ENCODE measurements around the gene CAMSAP3.

The CAMSAP3 gene, protein sequence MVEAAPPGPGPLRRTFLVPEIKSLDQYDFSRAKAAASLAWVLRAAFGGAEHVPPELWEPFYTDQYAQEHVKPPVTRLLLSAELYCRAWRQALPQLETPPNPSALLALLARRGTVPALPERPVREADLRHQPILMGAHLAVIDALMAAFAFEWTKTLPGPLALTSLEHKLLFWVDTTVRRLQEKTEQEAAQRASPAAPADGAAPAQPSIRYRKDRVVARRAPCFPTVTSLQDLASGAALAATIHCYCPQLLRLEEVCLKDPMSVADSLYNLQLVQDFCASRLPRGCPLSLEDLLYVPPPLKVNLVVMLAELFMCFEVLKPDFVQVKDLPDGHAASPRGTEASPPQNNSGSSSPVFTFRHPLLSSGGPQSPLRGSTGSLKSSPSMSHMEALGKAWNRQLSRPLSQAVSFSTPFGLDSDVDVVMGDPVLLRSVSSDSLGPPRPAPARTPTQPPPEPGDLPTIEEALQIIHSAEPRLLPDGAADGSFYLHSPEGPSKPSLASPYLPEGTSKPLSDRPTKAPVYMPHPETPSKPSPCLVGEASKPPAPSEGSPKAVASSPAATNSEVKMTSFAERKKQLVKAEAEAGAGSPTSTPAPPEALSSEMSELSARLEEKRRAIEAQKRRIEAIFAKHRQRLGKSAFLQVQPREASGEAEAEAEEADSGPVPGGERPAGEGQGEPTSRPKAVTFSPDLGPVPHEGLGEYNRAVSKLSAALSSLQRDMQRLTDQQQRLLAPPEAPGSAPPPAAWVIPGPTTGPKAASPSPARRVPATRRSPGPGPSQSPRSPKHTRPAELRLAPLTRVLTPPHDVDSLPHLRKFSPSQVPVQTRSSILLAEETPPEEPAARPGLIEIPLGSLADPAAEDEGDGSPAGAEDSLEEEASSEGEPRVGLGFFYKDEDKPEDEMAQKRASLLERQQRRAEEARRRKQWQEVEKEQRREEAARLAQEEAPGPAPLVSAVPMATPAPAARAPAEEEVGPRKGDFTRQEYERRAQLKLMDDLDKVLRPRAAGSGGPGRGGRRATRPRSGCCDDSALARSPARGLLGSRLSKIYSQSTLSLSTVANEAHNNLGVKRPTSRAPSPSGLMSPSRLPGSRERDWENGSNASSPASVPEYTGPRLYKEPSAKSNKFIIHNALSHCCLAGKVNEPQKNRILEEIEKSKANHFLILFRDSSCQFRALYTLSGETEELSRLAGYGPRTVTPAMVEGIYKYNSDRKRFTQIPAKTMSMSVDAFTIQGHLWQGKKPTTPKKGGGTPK

DNA sequence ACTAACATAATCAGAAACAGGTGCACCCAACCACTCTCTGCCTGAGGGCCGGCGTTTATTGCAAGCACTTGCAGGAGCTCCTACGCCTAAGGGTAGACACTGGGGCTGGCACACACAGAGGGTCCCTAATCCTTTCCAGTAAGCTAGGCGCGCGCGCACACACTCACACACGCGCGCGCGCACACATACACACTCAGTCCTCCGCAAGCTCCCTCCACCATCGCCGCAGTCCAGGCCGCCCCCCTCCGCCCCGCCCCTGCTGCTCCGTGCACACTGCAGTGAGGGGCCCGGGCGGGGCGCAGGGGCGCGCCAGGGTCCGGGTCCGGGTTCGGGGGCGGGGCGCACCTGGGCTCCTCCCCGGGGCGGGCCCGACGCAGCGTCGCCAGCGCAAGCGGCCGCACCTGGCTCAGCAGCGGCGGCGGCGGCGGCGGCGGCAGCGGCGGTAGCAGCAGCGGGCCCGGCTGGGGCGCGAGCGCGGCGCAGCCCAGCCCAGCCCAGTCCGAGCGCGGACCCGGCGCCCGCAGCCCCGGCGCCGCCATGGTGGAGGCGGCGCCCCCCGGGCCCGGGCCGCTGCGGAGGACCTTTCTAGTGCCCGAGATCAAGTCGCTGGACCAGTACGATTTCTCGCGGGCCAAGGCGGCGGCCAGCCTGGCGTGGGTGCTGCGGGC is at the start of gene CAMSAP3:
Gene CAMSAP3, plus strand, starts transcription at position 398 of the 668 bp plus-strand sequence. Its CDS starts 140 bp downstream, at position 538.
- peak; percentile 24 for DNase-seq (ENCODE audit: low spot score)

DNA sequence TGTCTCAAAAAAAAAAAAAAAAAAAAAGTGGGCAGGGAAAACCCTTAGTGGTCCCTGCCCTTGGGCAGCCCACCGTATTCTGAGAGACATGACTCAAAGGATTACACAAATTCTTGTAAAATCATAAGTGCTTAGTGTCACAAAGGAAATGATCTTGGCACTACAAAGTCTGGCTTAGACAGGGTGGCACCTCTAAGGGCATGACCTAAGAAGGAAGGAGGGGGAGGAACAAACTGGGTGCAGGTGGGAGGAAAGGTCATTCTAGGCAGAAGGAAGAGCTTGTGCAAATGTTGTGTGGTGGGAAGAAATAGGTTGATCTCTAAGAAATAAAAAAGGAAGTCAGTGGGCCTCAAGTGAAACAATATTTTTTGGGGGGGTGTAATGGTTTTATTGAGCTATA is 49.8 kb upstream of the CAMSAP3 start:
- DNase-seq (ENCODE audit: low spot score) = no peak

DNA sequence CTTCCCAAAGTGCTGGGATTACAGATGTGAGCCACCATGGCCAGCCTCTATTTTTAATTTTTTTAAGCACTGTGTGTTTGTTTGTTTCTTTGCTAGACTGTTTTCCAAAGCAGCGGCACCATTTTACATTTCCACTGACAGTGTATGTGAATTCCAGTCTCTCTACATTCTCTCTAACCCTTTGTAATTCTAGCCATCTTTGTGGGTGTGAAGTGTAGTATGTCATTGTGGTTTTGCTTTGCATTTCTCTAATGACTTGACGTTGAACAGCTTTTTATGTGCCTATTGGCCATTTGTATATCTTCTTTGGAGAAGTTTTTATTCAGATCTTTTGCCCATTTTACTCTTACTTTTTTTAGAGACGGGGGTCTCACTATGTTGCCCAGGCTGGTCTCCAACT is 48.5 kb upstream of the CAMSAP3 start:
- DNase-seq (ENCODE audit: low spot score) = peak; percentile 15

DNA sequence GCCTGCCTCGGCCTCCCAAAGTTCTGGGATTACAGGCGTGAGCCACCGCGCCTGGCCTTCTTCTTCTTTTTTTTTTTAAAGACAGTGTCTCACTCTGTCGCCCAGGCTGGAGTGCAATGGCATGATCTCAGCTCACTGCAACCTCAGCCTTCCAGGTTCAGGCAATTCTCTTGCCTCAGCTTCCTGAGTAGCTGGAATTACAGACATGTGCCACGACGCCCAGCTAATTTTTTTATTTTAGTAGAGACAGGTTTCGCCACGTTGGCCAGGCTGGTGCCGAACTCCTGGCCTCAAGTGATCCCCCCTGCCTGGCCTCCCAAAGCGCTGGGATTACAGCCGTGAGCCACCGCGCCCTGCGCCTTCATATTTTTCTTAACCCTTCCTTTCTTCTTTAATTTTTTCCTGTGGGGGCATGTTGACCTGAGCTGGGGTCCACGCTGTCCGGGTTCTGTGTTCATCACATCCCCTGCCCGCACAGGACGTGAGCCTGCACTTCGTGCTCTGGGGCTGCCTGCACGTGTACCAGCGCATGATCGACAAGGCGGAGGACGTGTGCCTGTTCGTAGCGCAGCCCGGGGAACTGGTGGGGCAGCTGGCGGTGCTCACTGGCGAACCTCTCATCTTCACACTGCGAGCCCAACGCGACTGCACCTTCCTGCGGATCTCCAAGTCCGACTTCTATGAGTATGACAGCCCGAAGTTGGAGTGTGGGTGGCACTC is 46.1 kb upstream of the CAMSAP3 start:
- no peak for DNase-seq (ENCODE audit: low spot score)

DNA sequence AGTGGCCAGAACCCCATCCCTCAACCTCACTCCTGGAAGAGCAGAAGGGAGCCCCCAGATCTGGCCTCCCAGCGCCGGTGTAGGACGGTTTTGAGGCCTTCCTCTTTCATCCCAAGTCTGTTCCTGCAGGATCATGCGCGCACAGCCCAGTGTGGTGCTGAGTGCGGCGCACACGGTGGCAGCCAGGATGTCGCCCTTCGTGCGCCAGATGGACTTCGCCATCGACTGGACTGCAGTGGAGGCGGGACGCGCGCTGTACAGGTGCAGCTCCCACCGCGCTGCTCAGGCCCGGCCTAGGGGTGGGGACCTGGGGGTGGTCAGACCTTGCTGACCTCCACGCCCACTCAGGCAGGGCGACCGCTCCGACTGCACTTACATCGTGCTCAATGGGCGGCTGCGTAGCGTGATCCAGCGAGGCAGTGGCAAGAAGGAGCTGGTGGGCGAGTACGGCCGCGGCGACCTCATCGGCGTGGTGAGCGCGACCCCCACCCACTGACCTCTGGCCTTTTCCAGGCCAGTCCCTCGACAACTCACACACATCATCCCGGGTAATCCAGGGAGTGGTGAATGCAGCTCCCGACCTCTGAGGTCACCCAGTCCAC is 45.4 kb upstream of the CAMSAP3 start:
- DNase-seq (ENCODE audit: low spot score) = no peak

DNA sequence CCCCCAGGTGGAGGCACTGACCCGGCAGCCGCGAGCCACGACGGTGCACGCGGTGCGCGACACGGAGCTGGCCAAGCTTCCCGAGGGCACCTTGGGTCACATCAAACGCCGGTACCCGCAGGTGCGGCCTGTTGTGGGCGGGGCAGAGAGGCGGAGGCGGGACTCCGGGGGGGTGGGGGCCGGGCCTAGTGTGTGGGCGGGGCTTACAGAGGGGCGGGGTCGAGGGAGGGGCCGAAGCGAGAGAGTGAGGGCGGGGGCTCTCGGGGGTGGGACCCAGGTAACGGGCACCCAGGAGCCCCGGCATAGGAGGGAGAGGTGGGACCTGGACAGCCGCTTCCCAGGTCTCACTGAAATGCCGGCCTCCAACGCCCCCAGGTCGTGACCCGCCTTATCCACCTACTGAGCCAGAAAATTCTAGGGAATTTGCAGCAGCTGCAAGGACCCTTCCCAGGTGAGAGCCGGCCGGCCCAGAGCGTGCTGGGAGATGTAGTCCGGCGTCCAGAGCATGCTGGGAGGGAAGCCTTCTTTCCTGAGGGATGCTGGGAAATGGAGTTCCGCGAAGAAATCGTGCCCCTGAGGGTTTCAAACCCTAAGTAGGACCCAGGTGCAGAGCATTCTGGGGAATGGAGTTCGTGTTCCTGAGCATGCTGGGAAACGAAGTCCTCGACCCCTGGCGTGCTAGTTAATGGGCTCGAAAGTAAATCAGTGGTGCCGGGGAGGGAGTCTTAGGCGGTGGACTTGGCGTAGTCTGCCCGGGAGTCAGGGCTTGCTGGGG is 44.5 kb upstream of the CAMSAP3 start:
- peak; percentile 53 for DNase-seq (ENCODE audit: low spot score)

DNA sequence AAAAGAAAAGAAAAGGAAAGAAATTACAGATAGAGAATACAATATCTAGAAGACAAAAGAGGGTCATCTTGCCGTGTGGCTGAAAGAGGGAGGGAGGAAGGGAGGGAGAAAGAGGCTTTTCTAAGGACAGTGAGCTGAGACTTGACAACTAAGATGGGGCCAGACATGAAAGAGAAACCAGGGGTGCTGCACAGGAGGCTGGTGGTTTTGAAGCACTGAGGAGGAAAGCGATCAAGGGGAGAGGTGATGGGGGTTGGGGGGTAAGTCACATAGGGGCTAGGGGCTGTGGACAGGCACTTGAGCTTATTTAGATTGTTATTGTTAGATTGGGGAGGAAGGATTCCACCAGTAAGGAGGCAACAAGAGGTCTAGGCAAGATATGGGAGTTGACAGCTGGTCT is 42.9 kb upstream of the CAMSAP3 start:
- no peak for DNase-seq (ENCODE audit: low spot score)

DNA sequence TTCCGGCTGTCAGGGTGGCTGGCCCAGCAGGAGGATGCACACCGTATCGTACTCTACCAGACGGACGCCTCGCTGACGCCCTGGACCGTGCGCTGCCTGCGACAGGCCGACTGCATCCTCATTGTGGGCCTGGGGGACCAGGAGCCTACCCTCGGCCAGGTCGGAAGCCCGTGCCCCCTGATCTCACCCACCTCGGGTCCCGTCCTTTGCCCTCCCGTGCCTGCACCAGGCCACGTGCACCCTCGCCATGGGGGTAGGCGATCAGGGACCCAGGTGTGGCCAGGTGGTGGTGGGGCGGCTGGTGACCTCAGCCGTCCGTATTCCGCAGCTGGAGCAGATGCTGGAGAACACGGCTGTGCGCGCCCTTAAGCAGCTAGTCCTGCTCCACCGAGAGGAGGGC is 41.1 kb upstream of the CAMSAP3 start:
- DNase-seq (ENCODE audit: low spot score) = no peak

DNA sequence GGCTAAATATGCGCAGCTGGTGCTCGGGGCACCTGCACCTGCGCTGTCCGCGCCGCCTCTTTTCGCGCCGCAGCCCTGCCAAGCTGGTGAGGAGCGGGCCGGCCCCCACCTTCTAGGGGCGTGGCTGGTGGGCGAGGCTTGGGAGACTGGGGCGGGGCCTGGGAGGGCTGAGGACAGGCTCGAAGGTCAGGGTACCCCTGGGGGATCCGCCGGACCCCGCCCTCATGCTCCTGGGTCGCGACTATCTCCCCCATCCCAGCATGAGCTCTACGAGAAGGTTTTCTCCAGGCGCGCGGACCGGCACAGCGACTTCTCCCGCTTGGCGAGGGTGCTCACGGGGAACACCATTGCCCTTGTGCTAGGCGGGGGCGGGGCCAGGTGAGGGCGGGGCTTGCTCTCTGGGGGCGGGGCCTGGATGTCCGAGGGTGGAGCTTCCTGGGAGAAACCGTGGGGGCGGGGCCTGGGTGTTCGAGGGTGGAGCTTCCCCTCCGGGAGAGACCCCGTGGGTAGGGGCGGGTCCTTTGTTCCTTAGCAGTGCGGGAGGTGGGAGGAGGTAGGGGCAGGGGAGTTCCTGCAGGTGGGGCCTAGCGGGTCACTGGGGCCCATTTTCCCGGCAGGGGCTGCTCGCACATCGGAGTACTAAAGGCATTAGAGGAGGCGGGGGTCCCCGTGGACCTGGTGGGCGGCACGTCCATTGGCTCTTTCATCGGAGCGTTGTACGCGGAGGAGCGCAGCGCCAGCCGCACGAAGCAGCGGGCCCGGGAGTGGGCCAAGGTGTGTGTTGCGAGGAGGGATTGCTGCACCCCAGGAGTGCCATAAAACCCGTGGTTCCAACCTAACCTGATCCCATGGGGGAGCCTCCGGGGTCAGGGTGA is 40.4 kb upstream of the CAMSAP3 start:
- no peak for DNase-seq (ENCODE audit: low spot score)

DNA sequence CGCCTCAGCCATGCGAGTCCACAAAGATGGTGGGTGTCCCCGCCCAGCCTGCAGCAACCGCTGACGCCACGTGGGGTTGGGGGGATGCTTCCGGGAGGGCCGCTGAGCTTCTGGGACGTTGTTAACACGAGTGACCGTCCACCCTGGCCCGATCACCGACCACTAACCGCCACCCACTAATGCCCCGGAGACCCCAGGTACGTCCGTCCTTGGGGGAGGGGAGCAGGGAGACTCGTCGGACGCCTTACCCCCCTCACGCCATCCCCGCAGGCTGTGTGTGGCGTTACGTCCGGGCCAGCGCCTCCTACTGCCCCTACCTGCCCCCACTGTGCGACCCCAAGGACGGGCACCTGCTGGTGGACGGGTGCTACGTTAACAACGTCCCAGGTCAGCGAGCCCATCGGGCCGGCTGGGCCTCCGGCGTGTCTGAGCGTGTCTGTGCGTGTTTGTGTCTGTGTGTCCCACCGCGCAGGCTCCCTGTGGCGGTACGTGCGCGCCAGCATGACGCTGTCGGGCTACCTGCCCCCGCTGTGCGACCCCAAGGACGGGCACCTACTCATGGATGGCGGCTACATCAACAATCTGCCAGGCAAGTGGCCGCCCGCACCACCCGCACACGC is 38.9 kb upstream of the CAMSAP3 start:
- DNase-seq (ENCODE audit: low spot score) = no peak

DNA sequence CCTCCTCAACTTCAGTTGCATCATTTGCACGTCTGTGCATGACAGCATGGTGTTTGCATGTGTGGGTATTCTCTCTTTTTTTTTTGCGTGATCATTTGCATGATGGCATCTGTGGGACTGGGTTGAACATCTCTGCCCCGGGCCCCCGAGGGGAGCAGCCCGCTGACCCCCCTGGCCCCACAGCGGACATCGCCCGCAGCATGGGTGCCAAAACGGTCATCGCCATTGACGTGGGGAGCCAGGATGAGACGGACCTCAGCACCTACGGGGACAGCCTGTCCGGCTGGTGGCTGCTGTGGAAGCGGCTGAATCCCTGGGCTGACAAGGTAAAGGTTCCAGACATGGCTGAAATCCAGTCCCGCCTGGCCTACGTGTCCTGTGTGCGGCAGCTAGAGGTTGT is 37.0 kb upstream of the CAMSAP3 start:
- DNase-seq (ENCODE audit: low spot score) = no peak

DNA sequence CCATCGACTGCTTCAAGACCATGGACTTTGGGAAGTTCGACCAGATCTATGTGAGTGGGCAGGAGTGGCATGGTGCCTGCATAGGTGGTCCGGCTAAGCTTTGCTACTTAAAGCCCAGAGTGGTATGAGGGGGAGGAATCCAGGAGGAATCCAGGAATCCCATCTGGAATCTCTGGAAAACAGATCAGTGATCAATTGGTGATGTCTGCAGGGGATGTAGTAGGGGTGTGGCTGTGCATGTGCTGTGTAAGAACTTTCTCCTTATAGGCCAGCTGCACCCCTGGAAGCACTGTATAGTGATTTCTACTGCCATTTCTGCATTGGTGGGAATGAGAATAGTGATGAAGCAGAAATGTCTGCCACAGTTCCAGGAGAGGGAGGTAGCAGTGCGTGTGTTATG is 36.6 kb upstream of the CAMSAP3 start:
- no peak for DNase-seq (ENCODE audit: low spot score)

DNA sequence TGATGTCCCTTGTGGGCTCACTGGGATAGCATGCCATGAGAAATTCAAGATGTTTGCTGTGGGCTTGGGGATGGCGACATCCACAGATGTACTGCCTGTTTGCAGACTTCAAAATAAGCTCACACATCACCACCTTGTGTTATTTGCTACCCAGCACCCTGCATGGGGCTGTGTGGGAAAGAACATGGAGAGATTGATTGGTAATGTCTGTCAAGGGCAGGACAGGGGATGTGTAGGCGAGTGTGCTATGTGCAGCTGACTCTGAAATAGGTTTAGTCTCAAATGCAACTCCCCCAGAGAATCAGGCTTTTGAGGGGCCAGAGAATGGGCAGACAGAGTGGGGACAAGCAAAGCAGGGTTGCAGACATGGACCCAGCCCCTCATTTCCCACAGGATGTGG is 35.4 kb upstream of the CAMSAP3 start:
- no peak for DNase-seq (ENCODE audit: low spot score)

DNA sequence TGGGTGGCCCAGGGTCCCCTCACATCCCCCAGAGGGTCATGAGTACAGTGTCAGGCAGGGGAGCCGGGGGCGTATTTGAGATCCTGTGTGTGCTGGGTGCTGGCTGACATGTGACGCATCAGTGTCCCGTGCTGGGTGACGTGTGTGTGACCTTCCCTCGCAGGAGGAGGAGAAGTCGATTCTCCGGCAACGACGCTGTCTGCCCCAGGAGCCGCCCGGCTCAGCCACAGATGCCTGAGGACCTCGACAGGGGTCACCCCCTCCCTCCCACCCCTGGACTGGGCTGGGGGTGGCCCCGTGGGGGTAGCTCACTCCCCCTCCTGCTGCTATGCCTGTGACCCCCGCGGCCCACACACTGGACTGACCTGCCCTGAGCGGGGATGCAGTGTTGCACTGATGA is 34.3 kb upstream of the CAMSAP3 start:
- DNase-seq (ENCODE audit: low spot score) = no peak

DNA sequence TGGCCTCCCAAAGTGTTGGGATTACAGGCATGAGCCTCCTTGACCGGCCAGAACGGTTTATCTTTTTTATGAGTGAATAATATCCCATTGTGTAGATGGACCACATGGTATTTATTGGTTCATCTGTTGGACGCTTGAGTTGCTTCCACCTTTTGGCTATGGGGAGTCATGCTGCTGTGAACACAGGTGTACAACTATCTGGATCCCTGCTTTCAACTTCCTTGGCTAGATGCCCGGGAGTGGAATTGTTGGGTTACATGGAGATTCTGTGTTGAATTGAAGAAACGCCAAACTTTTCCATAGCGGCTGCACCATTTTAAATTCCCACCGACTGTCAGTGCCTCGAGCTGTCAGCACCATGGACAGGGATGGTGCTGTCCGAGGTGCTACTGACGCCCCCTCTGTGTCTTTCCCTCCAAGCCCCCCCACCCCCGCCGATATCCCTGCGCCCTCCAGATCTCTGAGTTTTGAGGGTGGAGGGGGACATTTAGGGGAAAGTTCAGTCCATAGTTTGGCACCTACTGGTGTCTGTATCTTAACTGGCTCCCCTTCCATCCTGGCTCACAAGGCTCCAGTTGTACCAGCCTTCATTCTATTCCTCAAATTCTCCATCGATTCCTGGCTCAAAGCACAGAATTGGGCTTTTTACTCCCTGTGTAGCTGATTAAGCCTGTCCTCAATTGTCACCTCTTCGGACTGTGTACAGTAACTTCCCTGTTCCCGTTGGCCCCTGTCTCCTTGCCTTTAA is 32.8 kb upstream of the CAMSAP3 start:
- DNase-seq (ENCODE audit: low spot score) = no peak

DNA sequence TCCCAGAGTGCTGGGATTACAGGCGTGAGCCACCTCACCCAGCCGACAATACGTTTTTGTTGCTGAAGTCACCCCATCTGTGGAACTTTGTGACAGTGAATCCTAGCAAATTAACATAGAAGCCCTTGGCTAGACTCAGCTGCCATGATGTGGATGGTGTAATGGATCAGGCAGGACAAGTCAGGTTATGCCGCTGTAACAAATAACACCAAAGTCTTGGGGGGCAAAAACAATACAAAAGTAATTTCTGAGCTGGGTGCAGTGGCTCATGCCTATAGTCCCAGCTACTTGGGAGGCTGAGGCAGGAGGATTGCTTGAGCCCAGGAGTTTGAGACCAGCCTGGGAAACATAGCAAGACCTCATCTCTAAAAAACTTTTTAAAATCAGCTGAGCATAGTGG is 30.8 kb upstream of the CAMSAP3 start:
- no peak for DNase-seq (ENCODE audit: low spot score)

DNA sequence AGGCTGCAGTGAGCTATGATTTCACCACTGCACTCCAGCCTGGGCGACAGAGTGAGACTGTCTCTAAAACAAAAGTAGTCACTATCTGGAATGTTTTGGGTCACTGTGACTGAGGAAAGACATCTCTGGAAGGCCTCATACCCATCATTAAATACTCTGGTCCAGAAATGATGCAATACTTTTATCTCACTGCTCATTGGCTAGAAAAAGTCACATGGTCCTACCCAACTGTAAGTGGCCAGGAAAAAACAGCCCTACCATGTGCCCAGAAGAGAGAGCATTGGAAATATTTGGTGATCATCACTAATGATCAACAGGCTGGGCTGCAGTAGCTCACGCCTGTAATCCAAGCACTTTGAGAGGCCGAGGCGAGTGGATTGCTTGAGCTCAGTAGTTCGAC is 30.3 kb upstream of the CAMSAP3 start:
- DNase-seq (ENCODE audit: low spot score) = no peak

DNA sequence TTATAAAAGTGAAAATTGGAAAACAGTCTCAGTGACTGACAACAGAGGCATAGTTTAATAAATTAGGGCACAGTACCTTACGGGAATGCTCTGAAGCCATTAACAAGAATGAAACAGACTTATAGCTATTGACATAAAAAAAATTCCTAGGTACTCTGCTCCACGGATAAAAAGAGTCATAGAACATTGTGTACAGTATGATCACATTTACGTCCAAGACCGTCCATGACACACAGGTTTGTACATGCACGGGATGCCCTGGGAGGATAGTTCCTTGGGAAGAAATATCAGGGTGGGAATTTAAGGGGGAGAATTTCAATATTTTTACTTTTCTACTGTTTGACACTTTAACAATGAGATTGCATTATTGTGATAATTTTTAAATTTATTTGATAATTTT is 24.9 kb upstream of the CAMSAP3 start:
- DNase-seq (ENCODE audit: low spot score) = no peak
